Esophagus muscularis mucosa (tissue), 4 donors: ENCODE measurements around the gene CATSPER4.

Source experiments
- CTCF ChIP-seq, 3 experiments: fragments of 200-600 bp in 2 of 3; fragments of 450-650 bp in 1 of 3; sonication (generic) in 2 of 3; IDR thresholded peaks; one replicate each; pipeline ENCODE4 v1.5.1; 2017 to 2019; ENCODE audit warnings: antibody characterized with exemption in 3 of 3, mild to moderate bottlenecking in 2 of 3, moderate library complexity in 1 of 3
- EP300 ChIP-seq: sonication (generic); formaldehyde crosslinking; IDR thresholded peaks from one replicate; pipeline ENCODE4 v1.6.1; 2017; ENCODE audit warnings: antibody characterized with exemption
- POLR2A ChIP-seq: fragments of 450-650 bp; IDR thresholded peaks from one replicate; pipeline ENCODE4 v1.6.1; 2017; ENCODE audit warnings: antibody characterized with exemption, moderate library complexity, mild to moderate bottlenecking, low read depth
- POLR2AphosphoS5 ChIP-seq, 2 donors: sonication (generic); formaldehyde crosslinking; IDR thresholded peaks; one replicate each; pipeline ENCODE4 v1.6.1; 2017; ENCODE audit warnings: antibody characterized with exemption in 2 of 2

GRCh38 chr1:26158908-26159742 lies 31.3 kb upstream of the CATSPER4 start, which contains the start of gene FAM110D:
- TF ChIP-seq CTCF (IDR thresholded peaks at IDR 0.05) (no peak), POLR2A (no peak), EP300 (no peak), POLR2AphosphoS5 (IDR thresholded peaks at IDR 0.05) (peak; percentile 20 to 67)
